ENCODE data around the gene C19orf53. TPM values are rescaled to one million over a fixed set of nuclear protein-coding genes. Genes with fewer than 3 reads are reported as not detected.

C19orf53 gene
- total and polyA plus RNA-seq, 9 of the 15 experiments (the other 6 are each of a cell fraction or from before 2014, with no cell fraction given) = 98.5 to 441 (median 164) TPM

DNA sequence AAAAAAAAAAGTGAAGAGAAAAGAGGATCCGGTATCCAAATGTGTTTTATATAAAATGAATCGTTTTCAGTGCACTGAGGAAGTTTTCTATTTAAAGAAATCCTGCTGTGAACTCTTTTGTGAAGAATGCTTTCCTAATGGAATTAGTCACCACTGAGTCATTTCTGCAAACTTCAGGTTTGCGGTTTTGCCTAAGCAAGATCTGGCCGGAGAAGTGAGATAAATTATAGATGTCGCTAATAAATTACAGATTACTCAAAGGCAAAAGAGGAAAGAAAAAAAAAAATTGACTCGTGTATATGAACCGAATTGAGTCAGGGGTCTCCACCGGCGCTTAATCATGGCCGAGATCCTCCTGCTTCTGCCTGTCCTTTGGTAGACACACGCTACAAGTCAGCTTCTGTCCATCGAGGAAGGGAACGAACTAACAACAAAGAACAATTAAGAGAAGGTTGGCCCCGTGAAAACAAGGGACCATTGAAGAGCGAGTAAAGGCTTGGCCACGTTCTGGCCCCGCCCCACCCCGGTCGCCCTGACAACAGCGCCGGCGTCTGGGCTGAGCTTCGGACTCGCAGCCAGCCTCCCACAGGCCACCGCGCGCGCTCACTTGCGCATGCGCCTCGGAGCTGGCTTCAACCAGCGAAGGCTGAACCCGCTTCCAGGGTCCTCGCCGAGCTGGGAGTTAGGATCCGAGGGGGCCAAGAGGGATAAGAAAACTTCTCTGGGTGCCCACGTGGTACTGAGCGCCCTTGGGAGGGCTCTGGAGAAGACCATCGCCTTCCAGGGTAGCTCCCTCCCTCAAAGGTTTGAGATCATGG, 42.9 kb upstream of the C19orf53 start (continued):
- TF ChIP-seq, protein P1, sequence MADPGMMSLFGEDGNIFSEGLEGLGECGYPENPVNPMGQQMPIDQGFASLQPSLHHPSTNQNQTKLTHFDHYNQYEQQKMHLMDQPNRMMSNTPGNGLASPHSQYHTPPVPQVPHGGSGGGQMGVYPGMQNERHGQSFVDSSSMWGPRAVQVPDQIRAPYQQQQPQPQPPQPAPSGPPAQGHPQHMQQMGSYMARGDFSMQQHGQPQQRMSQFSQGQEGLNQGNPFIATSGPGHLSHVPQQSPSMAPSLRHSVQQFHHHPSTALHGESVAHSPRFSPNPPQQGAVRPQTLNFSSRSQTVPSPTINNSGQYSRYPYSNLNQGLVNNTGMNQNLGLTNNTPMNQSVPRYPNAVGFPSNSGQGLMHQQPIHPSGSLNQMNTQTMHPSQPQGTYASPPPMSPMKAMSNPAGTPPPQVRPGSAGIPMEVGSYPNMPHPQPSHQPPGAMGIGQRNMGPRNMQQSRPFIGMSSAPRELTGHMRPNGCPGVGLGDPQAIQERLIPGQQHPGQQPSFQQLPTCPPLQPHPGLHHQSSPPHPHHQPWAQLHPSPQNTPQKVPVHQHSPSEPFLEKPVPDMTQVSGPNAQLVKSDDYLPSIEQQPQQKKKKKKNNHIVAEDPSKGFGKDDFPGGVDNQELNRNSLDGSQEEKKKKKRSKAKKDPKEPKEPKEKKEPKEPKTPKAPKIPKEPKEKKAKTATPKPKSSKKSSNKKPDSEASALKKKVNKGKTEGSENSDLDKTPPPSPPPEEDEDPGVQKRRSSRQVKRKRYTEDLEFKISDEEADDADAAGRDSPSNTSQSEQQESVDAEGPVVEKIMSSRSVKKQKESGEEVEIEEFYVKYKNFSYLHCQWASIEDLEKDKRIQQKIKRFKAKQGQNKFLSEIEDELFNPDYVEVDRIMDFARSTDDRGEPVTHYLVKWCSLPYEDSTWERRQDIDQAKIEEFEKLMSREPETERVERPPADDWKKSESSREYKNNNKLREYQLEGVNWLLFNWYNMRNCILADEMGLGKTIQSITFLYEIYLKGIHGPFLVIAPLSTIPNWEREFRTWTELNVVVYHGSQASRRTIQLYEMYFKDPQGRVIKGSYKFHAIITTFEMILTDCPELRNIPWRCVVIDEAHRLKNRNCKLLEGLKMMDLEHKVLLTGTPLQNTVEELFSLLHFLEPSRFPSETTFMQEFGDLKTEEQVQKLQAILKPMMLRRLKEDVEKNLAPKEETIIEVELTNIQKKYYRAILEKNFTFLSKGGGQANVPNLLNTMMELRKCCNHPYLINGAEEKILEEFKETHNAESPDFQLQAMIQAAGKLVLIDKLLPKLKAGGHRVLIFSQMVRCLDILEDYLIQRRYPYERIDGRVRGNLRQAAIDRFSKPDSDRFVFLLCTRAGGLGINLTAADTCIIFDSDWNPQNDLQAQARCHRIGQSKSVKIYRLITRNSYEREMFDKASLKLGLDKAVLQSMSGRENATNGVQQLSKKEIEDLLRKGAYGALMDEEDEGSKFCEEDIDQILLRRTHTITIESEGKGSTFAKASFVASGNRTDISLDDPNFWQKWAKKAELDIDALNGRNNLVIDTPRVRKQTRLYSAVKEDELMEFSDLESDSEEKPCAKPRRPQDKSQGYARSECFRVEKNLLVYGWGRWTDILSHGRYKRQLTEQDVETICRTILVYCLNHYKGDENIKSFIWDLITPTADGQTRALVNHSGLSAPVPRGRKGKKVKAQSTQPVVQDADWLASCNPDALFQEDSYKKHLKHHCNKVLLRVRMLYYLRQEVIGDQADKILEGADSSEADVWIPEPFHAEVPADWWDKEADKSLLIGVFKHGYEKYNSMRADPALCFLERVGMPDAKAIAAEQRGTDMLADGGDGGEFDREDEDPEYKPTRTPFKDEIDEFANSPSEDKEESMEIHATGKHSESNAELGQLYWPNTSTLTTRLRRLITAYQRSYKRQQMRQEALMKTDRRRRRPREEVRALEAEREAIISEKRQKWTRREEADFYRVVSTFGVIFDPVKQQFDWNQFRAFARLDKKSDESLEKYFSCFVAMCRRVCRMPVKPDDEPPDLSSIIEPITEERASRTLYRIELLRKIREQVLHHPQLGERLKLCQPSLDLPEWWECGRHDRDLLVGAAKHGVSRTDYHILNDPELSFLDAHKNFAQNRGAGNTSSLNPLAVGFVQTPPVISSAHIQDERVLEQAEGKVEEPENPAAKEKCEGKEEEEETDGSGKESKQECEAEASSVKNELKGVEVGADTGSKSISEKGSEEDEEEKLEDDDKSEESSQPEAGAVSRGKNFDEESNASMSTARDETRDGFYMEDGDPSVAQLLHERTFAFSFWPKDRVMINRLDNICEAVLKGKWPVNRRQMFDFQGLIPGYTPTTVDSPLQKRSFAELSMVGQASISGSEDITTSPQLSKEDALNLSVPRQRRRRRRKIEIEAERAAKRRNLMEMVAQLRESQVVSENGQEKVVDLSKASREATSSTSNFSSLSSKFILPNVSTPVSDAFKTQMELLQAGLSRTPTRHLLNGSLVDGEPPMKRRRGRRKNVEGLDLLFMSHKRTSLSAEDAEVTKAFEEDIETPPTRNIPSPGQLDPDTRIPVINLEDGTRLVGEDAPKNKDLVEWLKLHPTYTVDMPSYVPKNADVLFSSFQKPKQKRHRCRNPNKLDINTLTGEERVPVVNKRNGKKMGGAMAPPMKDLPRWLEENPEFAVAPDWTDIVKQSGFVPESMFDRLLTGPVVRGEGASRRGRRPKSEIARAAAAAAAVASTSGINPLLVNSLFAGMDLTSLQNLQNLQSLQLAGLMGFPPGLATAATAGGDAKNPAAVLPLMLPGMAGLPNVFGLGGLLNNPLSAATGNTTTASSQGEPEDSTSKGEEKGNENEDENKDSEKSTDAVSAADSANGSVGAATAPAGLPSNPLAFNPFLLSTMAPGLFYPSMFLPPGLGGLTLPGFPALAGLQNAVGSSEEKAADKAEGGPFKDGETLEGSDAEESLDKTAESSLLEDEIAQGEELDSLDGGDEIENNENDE (IDR thresholded peaks at IDR 0.05; ENCODE audit: low read depth, low read length) = no peak
- TF ChIP-seq, protein P2, sequence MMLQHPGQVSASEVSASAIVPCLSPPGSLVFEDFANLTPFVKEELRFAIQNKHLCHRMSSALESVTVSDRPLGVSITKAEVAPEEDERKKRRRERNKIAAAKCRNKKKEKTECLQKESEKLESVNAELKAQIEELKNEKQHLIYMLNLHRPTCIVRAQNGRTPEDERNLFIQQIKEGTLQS (IDR thresholded peaks at IDR 0.05) = peak; percentile 96
- TF ChIP-seq, protein P2 (CRISPR knock-in tag; conservative IDR thresholded peaks at IDR 0.05) = peak; percentile 81; the same call in 1 of the 2 replicates
- TF ChIP-seq ATF1 (CRISPR knock-in tag; IDR thresholded peaks at IDR 0.05) (no peak), ATF1 (tag; IDR thresholded peaks at IDR 0.05) (peak; percentile 24; the same call in 1 of the 2 replicates), SP1 (CRISPR knock-in tag; IDR thresholded peaks at IDR 0.05) (peak; percentile 42; the same call in 1 of the 2 replicates), HMBOX1 (IDR thresholded peaks at IDR 0.05) (0 out of 2 replicates have a peak, but pooled peaks have one; percentile 14), ZFP30 (CRISPR knock-in tag; IDR thresholded peaks at IDR 0.05; ENCODE audit: borderline replicate concordance) (no peak), ADNP (tag; IDR thresholded peaks at IDR 0.05) (no peak)
- TF ChIP-seq, protein P3, sequence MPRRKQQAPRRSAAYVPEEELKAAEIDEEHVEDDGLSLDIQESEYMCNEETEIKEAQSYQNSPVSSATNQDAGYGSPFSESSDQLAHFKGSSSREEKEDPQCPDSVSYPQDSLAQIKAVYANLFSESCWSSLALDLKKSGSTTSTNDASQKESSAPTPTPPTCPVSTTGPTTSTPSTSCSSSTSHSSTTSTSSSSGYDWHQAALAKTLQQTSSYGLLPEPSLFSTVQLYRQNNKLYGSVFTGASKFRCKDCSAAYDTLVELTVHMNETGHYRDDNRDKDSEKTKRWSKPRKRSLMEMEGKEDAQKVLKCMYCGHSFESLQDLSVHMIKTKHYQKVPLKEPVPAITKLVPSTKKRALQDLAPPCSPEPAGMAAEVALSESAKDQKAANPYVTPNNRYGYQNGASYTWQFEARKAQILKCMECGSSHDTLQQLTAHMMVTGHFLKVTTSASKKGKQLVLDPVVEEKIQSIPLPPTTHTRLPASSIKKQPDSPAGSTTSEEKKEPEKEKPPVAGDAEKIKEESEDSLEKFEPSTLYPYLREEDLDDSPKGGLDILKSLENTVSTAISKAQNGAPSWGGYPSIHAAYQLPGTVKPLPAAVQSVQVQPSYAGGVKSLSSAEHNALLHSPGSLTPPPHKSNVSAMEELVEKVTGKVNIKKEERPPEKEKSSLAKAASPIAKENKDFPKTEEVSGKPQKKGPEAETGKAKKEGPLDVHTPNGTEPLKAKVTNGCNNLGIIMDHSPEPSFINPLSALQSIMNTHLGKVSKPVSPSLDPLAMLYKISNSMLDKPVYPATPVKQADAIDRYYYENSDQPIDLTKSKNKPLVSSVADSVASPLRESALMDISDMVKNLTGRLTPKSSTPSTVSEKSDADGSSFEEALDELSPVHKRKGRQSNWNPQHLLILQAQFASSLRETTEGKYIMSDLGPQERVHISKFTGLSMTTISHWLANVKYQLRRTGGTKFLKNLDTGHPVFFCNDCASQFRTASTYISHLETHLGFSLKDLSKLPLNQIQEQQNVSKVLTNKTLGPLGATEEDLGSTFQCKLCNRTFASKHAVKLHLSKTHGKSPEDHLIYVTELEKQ (CRISPR knock-in tag; IDR thresholded peaks at IDR 0.05) = no peak

All from K562 (cell line).